Fibroblast of lung (primary cell): Measurements from ENCODE around the gene ICE2.

ENCODE experiments used
- EZH2 ChIP-seq: IDR thresholded peaks from 2 replicates; pipeline ENCODE4 v1.5.1; 2012; ENCODE audit warnings: low read length, control low read depth, mild to moderate bottlenecking; ENCODE audit errors: missing control alignments
- TF ChIP-seq, protein P1 (sequence below), 2 donors: IDR thresholded peaks in 1 of 2; conservative IDR thresholded peaks in 1 of 2; 1 replicate in 1 of 2; 2 replicates in 1 of 2; pipeline ENCODE4 v1.5.1; 2011 to 2012; ENCODE audit warnings: low read length in 2 of 2, control low read depth in 1 of 2, inconsistent platforms in 1 of 2, low read depth in 1 of 2, mild to moderate bottlenecking in 1 of 2

DNA sequence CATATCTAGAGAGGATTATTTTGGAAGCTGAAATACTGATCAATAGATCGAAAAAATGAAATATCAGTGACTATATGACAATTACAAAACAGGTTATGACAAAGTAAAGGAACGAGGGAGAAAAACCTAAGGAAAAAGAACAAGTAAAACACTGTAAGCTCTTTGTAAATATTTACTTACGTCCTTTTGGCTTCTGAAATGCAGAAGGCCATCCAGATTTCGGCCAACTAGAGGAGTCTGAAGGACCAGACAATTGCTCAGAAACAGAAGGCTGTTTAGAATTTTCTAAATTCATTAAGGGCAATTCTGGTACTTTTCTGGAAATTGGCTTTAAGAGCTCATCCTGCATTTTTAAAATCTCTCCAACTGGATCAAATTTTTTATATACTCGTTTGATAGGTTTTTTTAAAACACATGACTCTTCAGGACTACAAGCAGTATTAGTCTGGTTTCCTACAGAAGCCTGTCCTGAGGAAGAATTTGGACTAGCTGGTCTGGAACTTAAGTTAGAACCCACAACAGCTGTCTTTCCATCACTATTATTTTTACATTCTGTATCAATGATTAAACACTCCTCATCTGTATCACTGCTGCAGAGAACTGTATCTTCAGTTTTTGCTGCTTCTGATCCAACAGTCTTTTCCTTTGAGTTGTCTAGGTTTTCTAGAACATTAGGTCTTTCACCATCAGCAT is 30.1 kb downstream of the ICE2 start:
- TF ChIP-seq, protein P1, sequence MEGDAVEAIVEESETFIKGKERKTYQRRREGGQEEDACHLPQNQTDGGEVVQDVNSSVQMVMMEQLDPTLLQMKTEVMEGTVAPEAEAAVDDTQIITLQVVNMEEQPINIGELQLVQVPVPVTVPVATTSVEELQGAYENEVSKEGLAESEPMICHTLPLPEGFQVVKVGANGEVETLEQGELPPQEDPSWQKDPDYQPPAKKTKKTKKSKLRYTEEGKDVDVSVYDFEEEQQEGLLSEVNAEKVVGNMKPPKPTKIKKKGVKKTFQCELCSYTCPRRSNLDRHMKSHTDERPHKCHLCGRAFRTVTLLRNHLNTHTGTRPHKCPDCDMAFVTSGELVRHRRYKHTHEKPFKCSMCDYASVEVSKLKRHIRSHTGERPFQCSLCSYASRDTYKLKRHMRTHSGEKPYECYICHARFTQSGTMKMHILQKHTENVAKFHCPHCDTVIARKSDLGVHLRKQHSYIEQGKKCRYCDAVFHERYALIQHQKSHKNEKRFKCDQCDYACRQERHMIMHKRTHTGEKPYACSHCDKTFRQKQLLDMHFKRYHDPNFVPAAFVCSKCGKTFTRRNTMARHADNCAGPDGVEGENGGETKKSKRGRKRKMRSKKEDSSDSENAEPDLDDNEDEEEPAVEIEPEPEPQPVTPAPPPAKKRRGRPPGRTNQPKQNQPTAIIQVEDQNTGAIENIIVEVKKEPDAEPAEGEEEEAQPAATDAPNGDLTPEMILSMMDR (conservative IDR thresholded peaks at IDR 0.05 in 1 of 2, IDR thresholded peaks at IDR 0.05 in 1 of 2; ENCODE audit: low read depth in 1 of 2, low read length in 2 of 2) = no peak
- TF ChIP-seq EZH2 = no peak
